ENCODE measurements around the gene LDLRAD4.

Gene LDLRAD4

DNA sequence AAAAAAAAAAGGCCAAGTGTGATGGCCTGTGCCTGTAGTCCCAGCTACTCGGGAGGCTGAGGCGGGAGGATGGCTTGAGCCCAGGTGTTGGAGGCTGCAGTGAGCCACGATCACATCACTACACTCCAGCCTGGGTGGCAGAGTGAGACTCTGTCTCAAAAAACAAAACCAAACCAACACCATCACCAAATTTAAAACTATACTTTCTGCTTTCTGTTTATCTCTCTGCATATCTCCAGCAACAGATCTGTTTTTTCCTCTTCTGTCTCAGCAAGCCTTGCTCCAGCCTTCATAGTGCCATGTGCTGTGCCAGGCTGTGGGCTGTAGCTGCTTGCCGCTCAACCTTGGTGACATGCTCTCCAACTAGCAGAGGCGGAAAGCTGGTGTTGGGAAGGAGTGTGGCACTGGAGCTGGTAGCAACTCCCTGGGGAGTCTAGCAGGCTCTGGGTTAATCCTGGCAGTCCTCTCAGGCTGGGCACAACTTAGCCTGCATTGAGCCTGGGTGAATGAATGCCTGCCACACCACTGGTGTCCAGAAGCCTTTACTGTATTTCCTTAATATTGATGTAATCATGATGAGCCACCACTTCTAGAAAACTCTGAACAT is 204.1 kb downstream of the LDLRAD4 start:
- Histone ChIP-seq H3K36me3 (ENCODE audit: low read length) (no peaks in the 10 kb centered on the region), H3K27ac (ENCODE audit: low read depth, low read length) (no peak overlapping the region), H3K4me3 (ENCODE audit: insufficient read depth, low read length, poor library complexity, severe bottlenecking) (no peak overlapping the region), H3K9me2 (replicated peaks; ENCODE audit: insufficient read depth, low read length) (no peaks in the 10 kb centered on the region), H3K79me2 (ENCODE audit: insufficient read depth, low read length) (no peaks in the 10 kb centered on the region), H3K9ac (ENCODE audit: low read length) (no peak overlapping the region), H3F3A (ENCODE audit: insufficient read depth) (no peaks in the 10 kb centered on the region), H3K9me3 (ENCODE audit: insufficient read depth, low read length) (no peaks in the 10 kb centered on the region), H3K4me2 (ENCODE audit: low read depth, low read length, poor library complexity, severe bottlenecking) (no peak overlapping the region), H3K27me3 (ENCODE audit: low read length) (no peaks in the 10 kb centered on the region), H4K20me1 (ENCODE audit: low read depth, low read length) (no peaks in the 10 kb centered on the region), H2AFZ (ENCODE audit: low read depth, low read length, severe bottlenecking) (no peak overlapping the region)
- no peak for TF ChIP-seq EZH2phosphoT487 (conservative IDR thresholded peaks at IDR 0.05; ENCODE audit: low read length)
- TF ChIP-seq, protein P1, sequence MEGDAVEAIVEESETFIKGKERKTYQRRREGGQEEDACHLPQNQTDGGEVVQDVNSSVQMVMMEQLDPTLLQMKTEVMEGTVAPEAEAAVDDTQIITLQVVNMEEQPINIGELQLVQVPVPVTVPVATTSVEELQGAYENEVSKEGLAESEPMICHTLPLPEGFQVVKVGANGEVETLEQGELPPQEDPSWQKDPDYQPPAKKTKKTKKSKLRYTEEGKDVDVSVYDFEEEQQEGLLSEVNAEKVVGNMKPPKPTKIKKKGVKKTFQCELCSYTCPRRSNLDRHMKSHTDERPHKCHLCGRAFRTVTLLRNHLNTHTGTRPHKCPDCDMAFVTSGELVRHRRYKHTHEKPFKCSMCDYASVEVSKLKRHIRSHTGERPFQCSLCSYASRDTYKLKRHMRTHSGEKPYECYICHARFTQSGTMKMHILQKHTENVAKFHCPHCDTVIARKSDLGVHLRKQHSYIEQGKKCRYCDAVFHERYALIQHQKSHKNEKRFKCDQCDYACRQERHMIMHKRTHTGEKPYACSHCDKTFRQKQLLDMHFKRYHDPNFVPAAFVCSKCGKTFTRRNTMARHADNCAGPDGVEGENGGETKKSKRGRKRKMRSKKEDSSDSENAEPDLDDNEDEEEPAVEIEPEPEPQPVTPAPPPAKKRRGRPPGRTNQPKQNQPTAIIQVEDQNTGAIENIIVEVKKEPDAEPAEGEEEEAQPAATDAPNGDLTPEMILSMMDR (IDR thresholded peaks at IDR 0.05; ENCODE audit: insufficient read depth, low read length, poor library complexity, severe bottlenecking), result no peak

DNA sequence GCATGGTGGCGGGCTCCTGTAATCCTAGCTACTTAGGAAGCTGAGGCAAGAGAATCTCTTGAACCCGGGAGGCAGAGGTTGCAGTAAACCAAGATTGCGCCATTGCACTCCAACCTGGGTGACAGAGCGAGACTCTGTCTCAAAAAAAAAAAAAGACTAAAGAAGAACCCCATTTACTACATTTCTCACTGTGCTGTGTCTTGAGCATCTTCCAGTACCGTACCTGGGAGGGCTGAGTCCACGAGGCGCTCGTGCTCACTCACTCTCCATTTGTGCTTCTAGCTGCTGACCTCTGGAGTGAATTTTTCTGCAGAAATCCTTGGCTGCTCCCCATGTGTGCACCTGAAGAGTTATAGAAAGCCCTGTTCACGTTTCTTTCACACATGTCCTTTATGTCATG is 204.8 kb downstream of the LDLRAD4 start:
- no peaks in the 10 kb centered on the region for H3K79me2 ChIP-seq (ENCODE audit: insufficient read depth, low read length)
- no peaks in the 10 kb centered on the region for H3F3A ChIP-seq (ENCODE audit: insufficient read depth)
- no peak for TF ChIP-seq EZH2phosphoT487 (conservative IDR thresholded peaks at IDR 0.05; ENCODE audit: low read length)
- TF ChIP-seq, protein P1 (IDR thresholded peaks at IDR 0.05; ENCODE audit: insufficient read depth, low read length, poor library complexity, severe bottlenecking), result no peak
- H2AFZ ChIP-seq (ENCODE audit: low read depth, low read length, severe bottlenecking), result no peak overlapping the region
- no peak overlapping the region for H3K4me2 ChIP-seq (ENCODE audit: low read depth, low read length, poor library complexity, severe bottlenecking)
- H3K27me3 ChIP-seq (ENCODE audit: low read length), result no peaks in the 10 kb centered on the region
- no peaks in the 10 kb centered on the region for H3K36me3 ChIP-seq (ENCODE audit: low read length)
- H3K9me2 ChIP-seq (replicated peaks; ENCODE audit: insufficient read depth, low read length), result no peaks in the 10 kb centered on the region
- no peaks in the 10 kb centered on the region for H3K9me3 ChIP-seq (ENCODE audit: insufficient read depth, low read length)
- no peaks in the 10 kb centered on the region for H4K20me1 ChIP-seq (ENCODE audit: low read depth, low read length)
- no peak overlapping the region for H3K4me3 ChIP-seq (ENCODE audit: insufficient read depth, low read length, poor library complexity, severe bottlenecking)
- H3K27ac ChIP-seq (ENCODE audit: low read depth, low read length), result no peak overlapping the region
- H3K9ac ChIP-seq (ENCODE audit: low read length), result no peak overlapping the region

DNA sequence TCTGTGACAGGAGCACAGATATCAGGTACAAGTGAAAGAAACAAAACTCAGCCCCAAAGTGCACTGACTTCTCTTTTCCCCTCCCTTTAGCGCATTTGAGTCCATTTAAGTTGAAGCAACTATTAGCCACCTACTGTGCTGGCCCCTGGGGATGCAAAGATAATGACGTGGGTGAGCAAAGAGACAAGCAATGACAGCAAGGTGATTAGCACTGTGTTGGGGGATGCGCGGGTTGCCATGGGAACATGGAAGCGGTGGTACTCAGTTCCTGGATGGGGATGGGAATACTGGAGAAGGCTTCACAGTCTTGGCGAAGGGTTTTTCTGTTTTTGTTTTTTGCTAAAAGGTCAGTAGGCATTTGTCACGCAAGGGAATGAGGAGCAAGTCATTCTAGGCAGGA is 205.8 kb downstream of the LDLRAD4 start:
- Histone ChIP-seq H3K79me2 (ENCODE audit: insufficient read depth, low read length) (no peaks in the 10 kb centered on the region), H3K27ac (ENCODE audit: low read depth, low read length) (no peak overlapping the region), H3K9me2 (replicated peaks; ENCODE audit: insufficient read depth, low read length) (no peaks in the 10 kb centered on the region), H3K4me3 (ENCODE audit: insufficient read depth, low read length, poor library complexity, severe bottlenecking) (no peak overlapping the region), H3K9me3 (ENCODE audit: insufficient read depth, low read length) (no peaks in the 10 kb centered on the region), H2AFZ (ENCODE audit: low read depth, low read length, severe bottlenecking) (no peak overlapping the region), H3F3A (ENCODE audit: insufficient read depth) (no peaks in the 10 kb centered on the region), H3K27me3 (ENCODE audit: low read length) (no peaks in the 10 kb centered on the region), H3K36me3 (ENCODE audit: low read length) (no peaks in the 10 kb centered on the region), H3K4me2 (ENCODE audit: low read depth, low read length, poor library complexity, severe bottlenecking) (no peak overlapping the region), H3K9ac (ENCODE audit: low read length) (no peak overlapping the region), H4K20me1 (ENCODE audit: low read depth, low read length) (no peaks in the 10 kb centered on the region)
- TF ChIP-seq, protein P1 (IDR thresholded peaks at IDR 0.05; ENCODE audit: insufficient read depth, low read length, poor library complexity, severe bottlenecking), result no peak
- TF ChIP-seq EZH2phosphoT487 (conservative IDR thresholded peaks at IDR 0.05; ENCODE audit: low read length), result no peak

All from SU-DHL-6 (cell line).